ENCODE results near the gene MINDY4.

The MINDY4 gene

DNA sequence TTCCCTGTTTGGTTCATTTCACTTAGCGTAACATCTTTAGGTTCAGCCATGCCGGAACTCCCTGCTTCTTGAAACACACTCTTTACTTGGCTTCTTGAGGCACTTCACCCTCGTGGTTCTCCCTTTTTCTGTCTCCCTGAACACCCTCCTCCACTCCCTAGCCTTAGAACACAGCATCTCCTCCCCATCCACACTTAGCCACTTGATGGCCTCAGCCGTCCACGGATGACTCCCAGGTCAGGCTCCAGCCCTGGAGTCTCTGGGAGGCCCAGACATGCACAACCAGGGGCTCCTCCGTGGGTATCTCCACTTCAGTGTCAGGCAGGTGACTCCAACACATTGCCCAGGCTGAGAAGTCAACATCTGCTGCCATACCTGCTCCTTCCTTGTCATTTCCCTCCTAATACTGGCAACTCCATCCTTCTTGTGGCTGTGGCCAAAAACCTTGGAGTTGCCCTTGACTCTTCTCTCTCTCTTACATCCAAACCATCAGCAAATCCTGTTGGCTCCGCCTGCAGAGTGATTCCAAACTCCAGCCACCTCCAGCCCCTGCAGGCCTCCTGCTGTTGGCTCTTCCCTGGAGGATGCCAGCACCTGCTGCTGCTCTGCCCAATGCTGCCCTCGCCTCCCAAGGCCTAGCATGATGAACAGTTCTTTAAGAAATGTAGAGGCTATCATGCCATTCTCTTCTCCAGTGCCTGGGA lies 27.7 kb upstream of the MINDY4 start:
- DNase-seq, result no peak

DNA sequence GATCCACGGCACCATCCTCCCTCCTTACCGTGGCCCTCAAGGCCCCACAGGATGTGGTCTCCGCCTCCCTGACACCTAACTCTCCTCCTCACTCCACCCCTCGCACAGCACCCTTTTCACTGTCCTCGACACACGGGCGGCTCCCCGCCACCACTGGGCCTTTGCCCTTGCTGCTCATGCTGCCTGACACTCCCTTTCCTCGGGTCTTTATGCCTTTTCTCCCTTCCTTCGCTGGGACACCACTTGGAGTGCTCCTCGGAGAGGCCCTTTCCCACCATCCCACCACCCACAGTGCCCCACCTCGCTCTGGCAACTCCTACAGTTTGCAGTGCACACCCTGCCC lies 27.2 kb upstream of the MINDY4 start:
- DNase-seq, result no peak

DNA sequence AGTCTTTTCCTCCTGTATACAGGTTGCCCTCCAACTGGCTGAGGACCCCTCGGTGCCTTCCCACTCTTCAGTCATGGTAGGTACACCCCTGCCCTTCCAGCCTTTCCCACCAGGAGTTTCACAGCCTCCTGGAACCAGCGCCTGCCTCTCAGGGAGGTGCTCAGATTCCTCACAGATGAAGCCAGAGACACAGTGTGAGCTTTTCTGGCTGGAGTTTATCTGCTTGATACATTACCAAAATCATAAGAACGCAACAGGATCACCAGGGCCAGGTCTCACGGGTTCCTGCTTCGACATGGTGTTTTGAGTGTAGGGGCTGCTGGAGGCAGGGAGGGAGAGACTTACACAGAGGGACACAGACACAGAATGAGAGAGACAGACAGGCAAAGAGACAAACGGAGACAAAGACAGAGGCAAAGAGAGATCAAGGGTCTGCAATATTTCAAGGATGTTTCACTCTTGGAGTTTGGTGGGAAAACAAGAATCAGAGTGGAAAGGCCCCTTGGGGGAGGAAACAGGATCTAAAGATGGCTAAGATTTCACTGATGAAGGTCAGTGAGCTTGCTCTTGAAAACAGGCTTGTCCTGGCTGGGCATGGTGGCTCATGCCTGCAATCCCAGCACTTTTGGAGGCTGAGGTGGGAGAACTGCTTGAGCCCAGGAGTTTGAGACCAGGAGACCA lies 25.8 kb upstream of the MINDY4 start:
- no peak for DNase-seq

DNA sequence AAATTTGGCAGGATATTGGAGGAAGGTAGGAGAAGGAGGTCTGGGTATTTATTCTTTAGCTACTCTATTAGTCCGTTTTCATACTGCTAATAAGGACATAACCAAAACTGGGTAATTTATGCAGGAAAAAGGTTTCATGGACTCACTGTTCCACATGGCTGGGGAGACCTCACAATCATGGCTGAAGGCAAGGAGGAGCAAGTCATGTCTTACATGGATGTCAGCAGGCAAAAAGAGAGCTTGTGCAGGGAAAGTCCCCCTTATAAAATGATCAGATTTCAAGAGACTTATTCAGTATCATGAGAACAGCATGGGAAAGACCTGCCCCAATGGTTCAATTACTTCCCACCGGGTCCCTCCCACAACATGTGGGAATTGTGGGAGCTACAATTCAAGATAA lies 21.2 kb upstream of the MINDY4 start:
- DNase-seq, result no peak

DNA sequence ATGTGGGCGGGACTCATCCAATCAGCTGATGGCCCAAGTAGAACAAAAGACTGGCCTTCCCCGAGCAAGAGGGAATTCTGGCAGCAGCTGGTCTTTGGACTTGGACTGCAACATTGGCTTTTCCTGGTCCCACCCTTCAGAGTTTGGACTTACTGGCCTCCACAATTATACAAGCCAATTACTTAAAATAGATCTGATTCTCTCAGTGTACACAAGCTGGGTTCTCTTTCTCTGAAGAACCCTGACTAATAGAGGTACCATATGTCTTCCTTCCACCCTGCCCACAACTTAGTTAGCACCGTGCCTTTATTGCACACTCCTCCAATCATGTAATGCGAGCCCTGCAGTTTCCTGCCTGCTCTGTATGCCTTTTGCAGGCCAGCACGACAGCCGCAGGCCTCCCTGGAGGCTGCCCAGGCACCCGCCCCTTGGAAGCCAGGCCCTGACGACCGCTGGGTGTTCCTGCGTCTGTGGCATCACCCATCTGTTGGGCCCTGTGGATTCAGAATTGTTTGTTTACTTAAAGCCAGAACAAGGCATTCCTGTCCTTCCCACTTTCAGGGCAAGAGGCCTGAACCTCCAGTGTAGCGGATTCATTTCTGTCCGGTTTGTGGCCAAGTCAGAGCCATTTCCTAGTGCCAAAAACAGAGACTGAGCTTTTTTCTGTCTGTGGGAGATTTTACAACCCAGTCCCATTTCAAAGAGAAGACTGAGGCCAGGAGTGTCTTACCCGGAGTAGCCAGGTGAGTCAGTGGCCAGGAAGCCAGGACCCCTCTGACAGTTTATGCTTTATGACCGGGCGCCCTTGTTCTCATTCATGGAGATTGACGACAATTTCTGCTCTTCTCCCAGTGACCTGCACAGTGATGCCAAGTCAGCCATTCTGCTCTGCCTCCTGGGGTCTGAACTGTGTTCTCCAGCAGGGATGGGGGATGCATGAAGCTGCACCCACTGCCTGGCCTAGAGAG lies 20.2 kb upstream of the MINDY4 start:
- DNase-seq, result no peak

DNA sequence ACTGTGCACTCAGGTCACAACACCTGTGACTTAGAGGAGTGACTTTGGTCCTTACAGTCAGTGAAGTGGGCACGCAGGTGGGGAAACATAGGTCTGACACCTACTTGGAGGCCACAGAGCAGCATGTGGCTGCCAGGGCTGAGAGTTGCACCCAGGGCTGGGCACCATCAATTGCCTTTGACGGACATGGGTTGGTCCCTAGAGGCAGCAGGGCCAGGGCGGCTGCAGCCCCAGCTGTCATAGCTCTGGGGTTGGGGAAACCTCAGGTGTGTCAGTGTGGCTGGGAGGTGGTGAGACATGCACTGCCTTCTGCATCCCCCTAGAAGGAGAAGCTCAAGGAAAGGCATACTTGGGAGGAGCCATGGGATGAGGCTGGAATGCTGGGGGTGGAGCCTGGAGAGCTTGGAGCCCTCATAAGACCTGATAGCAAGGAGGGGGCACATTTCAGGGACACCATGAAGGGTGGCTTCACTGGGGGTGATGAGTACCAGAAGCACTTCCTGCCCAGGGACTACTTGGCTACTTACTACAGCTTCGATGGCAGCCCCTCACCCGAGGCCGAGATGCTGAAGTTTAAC lies 19.4 kb upstream of the MINDY4 start, which contains the start of gene INMT:
Gene INMT, plus strand, starts transcription at position 440 of the 578 bp plus-strand sequence. Its CDS starts 16 bp downstream, at position 456.
- DNase-seq, result no peak

DNA sequence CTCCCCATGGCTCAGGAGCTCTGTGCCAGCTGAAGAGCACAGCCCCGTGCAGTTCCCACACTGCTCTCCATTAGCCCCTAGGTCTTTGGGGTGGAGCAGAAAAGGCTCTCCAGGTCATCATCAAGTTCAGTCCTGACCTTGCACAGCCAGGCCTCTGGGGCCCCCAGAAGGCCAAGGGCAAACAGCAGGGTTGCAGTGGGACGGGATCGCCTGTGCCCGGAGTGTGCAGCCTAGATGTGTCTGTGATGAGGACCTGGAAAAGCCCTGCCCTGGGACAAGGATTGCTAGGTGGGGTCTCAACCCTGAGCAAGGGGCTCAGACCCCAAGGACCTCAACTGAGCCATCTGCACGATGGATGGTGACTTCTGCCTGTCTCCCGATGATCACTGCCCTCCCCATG lies 18.7 kb upstream of the MINDY4 start:
- DNase-seq, result no peak

DNA sequence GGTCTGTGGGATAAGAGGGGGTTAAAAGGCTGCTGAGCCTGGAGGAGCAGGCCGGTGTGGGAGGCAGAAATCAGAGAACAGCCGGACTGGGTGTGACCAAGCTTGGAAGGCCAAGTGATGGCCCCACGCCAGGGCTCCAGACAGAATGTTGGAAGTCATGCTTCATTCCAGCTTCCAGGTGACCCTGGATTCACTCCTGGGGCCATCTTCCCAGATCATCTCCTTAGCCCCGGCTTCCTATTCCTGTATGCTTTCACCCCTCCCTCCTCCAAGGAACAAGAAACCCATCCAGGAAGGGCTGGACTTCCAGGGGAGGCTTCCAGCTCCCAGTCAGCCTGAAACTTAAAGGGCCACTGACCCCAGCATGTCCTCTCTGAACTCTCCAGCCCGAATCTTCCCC lies 18.2 kb upstream of the MINDY4 start:
- DNase-seq, result no peak

DNA sequence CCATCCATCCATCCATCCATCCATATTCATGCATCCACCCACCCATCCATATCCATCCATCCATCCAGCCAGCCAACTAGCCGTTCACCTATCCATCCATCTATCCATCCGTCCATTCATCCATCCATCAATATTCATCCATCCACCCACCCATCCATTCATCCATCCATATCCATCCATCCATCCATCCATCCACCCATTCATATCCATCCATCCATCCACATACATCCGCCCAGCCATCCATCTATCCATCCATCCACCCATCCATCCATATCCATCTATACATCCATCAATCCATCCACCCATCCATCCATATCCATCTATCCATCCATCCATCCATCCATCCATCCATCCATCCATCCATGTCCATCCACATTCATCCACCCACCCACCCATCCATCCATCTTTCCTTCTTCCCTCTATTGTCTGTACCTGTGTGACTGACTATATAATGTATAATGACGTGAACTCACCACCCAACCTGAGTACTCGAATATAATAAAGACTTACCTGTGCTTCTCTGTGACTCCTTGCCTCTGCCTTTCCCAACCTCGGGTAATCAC lies 16.8 kb upstream of the MINDY4 start:
- DNase-seq, result no peak

DNA sequence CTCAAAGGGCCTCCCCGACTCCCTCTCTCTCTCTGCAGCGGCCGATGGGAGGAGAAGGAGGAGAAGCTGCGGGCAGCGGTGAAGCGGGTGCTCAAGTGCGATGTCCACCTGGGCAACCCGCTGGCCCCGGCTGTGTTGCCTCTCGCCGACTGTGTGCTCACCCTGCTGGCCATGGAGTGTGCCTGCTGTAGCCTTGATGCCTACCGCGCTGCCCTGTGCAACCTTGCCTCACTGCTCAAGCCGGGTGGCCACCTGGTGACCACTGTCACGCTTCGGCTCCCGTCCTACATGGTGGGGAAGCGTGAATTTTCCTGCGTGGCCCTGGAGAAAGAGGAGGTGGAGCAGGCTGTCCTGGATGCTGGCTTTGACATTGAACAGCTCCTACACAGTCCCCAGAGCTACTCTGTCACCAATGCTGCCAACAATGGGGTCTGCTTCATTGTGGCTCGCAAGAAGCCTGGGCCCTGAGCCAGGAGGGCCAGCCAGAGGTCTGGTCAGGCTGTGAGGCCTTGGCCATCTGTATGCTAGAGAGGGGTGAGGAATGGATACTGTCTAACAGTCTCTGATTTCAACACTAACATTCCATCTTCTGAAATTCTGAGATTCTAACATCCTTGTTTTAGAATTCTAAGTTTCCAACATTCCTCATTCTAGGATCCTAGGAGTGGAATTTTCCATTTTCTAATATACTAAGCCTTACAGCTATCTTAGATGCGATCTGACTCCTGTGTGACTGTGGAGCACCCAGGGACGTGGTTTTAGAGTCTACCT lies 15.6 kb upstream of the MINDY4 start:
- DNase-seq, result no peak

DNA sequence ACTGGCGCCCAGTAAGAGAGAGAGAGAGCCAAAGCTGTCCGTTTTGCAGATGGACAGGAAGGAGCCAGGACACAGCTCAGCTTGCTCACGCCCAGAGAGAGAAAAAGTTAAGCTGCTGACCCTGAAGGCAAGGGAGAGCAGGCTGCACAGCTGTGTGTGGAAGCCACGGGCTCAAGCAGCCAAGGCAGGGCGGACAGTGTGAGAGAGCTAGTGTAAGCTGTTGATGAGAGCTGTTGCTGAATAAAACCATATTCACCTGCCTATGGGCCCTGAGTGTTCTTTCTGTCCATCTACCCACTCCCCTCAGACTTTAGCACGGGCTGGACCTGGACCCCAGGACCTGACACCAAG lies 13.9 kb upstream of the MINDY4 start:
- DNase-seq, result no peak

DNA sequence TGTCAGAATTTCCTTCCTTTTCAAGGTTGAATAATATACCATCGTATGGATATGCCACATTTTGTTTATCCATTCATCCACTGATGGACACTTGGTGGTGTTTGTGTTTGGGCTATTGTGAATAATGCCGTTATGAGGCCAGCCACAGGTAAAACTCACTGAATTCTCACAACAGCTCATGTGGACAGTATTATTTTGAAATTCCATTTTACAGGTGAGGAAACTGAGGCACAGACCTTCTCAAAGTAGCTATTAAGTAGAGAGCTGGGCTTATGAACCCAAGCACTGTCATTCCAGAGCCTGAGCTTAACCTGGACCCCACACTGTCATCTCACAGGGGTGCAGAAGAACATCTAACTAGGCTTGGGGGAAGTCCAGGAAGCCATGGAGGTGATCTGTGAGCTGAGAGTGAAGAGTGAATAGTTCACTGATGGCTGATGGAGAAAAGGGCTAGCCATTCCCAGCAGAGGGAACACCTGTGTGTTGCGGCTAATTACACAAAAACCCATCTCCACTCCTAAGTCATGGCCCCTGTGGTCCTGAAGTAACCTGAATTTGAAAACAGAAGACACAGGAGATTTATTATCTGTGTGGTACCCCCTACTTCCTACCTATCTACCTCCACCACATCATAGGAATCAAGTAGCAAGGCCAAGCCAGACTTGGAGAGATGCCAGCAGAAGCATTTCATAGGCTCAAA lies 10.6 kb upstream of the MINDY4 start:
- DNase-seq, result no peak

DNA sequence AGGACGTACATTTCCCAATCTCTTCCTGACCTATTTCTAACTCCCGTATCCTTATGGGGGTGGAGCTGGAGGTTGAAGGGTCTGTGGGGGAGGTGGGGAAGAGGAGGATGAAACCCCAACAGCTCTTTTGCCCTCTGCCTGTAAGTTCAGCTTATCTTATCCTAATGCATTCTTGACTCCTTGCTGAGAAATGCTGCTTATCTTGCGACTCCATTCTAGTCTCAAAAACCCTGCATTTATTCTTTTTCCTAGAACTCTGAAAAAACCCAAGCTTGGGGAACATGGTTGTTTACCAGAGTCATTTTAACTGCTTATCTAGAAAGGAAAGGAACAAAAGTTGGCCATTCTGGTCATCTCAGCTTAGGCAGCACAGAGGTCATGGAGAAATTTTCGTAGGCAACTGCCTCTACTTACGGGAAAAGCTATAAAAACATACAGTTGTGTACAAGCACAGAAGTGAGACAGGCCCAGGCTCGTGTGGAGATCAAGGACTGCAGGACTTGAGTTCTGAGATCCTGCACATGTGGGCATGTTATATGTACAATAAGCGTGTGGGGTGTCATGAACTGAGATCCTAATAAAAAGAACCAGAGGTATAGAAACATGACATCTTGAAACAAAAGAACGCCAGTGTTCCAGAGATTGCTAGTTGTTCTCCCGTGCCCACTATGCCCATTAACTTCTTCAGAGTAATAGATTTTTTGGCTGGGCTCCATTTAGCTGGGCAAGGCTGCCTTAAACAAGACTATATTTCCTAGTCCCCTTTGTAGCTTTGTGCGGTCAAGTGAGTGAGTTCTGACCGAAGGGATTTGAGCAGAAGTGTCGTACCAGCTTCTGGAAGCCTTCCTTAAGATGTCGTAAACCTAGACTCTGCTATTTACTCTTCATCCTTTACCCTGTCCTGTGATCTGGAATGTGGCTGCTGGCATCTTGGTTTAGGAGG lies 9.7 kb upstream of the MINDY4 start:
- no peak for DNase-seq

DNA sequence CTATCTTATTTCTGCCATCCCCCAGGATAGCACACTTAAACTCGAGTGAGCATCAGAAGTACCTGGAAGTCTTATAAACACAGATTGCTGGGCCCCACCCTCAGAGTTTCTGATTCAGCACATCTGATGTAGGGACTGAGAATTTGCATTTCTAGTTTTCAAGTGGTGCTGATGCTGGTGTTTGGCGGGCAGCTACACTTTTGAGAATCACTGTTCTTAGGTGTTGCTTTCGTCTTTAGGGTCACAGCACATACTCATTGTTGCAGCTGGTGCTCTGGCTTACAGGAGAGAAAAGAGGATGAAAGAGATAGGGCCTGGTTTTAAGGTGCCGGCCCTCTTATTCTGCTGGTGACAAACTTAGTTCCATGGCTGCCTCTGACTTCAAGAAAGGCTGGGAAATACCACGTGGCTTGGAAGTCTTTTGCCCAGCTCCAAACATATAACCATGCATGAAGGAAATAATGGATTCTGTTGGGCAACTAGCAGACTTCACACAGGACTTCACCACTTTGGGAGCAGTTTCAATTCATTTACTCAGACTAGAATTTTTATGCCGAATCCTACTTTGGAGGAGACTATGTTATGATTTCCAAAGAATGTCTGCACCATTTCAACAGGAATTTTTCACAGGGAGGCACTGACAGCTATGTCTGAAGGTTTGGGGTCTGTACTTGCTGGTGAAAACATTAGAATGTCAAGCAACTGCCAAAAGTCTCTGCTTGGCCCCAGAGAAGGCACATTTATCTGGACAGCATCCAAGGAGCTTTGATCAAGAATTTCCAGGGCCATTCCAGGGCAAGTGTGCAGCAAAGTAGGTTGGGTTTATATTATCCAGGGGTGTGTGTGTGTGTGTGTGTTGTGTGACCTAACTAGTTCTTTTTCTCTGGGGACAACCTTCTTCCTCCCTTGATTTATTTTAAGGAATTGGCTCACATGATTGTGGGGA lies 6.9 kb upstream of the MINDY4 start:
- DNase-seq, result no peak

DNA sequence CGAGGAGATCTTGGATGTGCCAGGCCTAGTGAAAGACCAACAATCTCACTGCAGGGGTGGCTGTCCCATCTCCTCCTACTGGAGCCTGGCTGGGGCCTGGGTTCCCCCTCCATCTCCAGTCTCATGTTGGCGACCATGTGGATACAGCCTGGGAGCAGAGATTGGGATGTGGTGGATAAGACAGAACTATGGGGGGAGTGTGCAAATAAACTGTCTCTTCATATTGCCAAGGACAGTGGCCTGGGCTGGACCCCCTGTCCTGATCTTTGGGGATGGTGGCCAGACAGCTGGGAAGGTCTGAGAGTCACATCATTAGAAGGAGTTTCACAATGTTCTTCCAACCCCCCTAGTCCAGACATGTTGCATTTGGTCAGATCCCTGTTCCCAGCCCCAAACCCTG lies 5.8 kb upstream of the MINDY4 start:
- DNase-seq, result no peak

DNA sequence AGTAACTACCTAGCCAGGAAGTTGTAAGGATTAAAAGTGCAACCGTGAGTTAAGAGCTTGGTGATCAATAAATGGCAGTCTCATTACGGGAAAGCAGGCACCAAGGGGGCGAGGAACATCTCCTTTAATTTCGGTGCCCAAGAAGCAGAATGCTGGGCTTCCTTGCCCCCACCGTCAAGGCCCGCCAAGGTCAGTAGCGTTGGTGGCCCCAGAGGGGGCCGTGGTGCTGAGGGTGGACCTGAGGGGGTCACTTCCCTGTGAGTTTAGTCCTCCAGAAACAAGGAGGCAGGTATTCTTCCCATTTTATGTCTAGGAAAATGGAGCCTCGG lies 408 bp upstream of the MINDY4 start:
- no peak for DNase-seq

DNA sequence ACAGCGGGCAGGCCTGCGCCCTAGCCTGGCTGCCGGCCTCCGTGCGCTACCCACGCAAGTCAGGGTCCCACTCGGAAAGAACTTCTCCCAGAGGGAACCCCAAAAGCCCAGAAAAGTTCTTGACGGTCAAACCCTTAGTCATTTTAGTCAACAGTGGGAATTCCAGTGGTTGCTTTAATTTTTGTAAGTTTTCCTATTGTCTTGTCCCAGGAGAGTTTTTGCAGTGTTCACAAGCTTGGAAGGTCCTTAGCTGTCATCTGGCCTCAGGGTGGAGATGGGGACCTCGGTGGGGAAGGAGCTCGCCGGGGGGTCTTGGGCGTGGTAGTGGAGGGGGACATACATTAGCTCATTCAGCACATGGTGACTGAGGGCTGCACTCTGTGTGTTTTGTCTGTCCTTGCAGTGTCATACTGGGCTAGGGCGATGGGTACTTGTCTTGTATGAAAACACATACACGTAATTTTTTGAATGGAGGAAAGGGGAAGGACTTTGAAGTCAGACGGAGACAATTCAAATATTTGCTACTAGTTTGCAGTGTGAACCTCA lies 736 bp downstream of the MINDY4 start:
- peak in 1 of 2 experiments; percentile 35 for DNase-seq

DNA sequence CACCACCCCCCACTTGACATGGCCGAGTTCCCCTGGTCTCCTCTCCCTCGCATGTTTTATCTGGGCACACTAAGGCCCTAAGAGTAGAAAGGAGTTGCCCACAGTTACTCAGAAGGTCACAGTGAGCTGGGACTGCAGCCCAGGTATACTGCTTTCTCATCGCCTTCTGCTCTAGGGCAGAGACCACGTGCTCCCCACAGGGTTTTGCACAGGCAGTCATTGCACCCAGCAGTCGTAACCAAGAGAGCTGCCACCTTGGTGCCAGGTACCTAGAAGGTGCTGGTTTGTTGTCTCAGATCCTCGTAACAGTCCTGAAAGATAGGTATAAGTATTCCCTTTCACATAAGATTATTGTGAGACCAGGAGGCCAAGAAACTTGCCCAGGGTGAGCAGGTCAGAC lies 1.8 kb downstream of the MINDY4 start:
- DNase-seq, result no peak

DNA sequence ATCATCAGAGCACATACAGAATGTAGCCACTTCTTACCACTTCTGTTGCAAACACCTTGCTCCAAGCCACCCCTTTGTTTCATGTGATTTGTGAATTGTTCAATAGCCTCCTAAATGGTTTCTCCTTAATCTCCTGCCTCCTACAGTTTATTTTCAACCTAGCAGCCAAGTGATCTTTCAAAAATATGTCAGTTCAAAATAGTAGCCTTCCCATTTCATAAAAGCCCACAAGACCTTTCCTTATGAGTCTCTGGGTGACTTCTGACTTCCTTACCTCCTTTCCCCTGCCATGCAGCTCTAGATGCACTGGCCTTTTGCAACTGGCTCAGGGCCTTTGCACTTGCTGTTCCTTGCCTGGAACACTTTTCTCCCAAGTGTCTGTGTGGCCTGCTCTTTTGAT lies 4.8 kb downstream of the MINDY4 start:
- DNase-seq, result peak in 1 of 2 experiments; percentile 5

Measured in Kasumi-1 (cell line).